GM13977 (cell line): ENCODE data around the gene RABL2B.

Source experiments
- DNase-seq: peaks from one replicate; pipeline ENCODE4 v3.0.0; 2012; ENCODE audit warnings: low spot score
- CTCF ChIP-seq: IDR thresholded peaks from 2 replicates; pipeline ENCODE4 v1.5.1; 2012; ENCODE audit warnings: mild to moderate bottlenecking, control low read depth; ENCODE audit not compliant: insufficient read depth; ENCODE audit errors: extremely low read depth, missing control alignments
- in situ Hi-C: fragments of 300-500 bp; cut with MboI; formaldehyde crosslinking; loops from one replicate; pipeline ENCODE4 v1.12.0; 2022; ENCODE audit warnings: low sequenced_read_pairs, low pct_unique_long_range_greater_than_20kb, mixed read lengths, inconsistent platforms; ENCODE audit not compliant: unreplicated experiment

RABL2B gene

GRCh38 chr22:50724616-50725015 lies 58.8 kb downstream of the RABL2B start:
- no peak for DNase-seq
- TF ChIP-seq CTCF: no peak
- in situ Hi-C loops: no loop called here

- DNase-seq: peak; percentile 72
- in situ Hi-C loops: no loop called here
- TF ChIP-seq CTCF: no peak
These were observed 59.4 kb downstream of the RABL2B start for GRCh38 chr22:50723991-50724390.

DNA sequence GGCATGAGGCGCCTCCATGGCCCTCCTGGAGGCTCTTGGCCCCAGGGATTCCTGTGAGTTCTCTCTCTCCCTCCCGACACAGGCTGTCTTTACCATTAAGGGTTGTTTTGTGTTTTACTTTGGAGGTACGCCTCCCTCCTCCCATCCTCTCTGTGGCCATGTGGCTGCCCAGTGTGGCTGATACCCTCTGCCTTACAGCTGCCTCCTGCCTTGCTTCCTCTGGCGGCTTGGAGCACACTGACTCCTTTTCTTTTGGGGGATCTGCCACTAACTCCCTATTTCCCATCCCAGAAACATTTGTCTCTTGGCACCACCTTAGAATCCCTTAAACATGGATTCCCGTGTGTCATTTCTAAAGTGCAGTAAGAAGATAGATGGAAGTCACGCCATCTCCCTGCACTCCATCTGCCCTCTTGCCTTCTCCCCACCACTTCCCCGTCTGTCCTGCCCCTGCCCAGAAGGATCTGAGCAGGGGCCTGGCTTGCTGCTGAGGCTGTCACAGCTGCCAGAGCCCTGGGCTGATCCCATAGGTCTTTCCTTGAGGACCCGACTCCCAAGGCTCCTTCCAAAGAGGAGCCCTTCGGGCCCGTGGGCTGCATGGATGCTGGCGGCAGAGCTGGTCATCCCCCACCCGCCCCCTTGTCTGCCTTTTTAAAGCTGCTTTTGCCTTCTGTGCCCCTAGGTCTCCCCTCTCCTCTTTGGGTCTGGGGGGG lies 60.6 kb downstream of the RABL2B start:
- no peak for TF ChIP-seq CTCF
- in situ Hi-C loops: no loop called here
- DNase-seq: no peak

DNA sequence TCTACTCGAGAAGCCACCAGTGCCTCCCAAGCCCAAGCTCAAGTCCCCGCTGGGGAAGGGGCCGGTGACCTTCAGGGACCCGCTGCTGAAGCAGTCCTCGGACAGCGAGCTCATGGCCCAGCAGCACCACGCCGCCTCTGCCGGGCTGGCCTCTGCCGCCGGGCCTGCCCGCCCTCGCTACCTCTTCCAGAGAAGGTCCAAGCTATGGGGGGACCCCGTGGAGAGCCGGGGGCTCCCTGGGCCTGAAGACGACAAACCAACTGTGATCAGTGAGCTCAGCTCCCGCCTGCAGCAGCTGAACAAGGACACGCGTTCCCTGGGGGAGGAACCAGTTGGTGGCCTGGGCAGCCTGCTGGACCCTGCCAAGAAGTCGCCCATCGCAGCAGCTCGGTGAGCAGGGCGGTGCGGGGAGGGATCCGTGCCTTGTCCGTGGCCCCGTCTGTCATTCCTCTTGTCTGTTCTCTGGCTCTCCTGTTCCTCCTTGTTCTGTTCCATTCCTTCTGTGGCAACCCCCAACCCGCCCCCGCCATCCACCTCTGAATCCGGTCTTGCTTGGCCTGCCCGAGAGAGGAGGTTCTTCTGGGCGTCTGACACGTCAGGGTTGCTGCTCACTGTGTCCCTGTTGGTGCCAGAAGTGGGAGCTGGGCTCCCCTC lies 61.3 kb downstream of the RABL2B start:
- in situ Hi-C loops: no loop called here
- no peak for DNase-seq
- no peak for TF ChIP-seq CTCF

DNA sequence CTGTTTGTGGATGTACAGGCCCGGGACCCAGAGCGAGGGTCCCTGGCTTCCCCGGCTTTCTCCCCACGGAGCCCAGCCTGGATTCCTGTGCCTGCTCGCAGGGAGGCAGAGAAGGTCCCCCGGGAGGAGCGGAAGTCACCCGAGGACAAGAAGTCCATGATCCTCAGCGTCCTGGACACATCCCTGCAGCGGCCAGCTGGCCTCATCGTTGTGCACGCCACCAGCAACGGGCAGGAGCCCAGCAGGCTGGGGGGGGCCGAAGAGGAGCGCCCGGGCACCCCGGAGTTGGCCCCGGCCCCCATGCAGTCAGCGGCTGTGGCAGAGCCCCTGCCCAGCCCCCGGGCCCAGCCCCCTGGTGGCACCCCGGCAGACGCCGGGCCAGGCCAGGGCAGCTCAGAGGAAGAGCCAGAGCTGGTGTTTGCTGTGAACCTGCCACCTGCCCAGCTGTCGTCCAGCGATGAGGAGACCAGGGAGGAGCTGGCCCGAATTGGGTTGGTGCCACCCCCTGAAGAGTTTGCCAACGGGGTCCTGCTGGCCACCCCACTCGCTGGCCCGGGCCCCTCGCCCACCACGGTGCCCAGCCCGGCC lies 62.1 kb downstream of the RABL2B start:
- in situ Hi-C loops: no loop called here
- DNase-seq: no peak
- no peak for TF ChIP-seq CTCF

- no peak for TF ChIP-seq CTCF
- in situ Hi-C loops: no loop called here
- no peak for DNase-seq
These were observed 62.9 kb downstream of the RABL2B start for GRCh38 chr22:50720301-50721256.
